Body of pancreas (tissue), 4 donors: ENCODE data around the gene HMHB1.

ENCODE experiments used
- CTCF ChIP-seq, 7 experiments: fragments of 450-650 bp in 4 of 7; fragments of 200-600 bp in 3 of 7; sonication (generic) in 3 of 7; IDR thresholded peaks; one replicate each; pipeline ENCODE4 v1.5.1; 2016 to 2019; ENCODE audit warnings: antibody characterized with exemption in 7 of 7
- POLR2A ChIP-seq, 3 donors: fragments of 450-650 bp; IDR thresholded peaks; one replicate each; pipeline ENCODE4 v1.6.1; 2016; ENCODE audit warnings: antibody characterized with exemption in 3 of 3, mild to moderate bottlenecking in 2 of 3

- TF ChIP-seq CTCF (IDR thresholded peaks at IDR 0.05) (no peak), POLR2A (IDR thresholded peaks at IDR 0.05) (no peak)
These were observed 41.5 kb upstream of the HMHB1 start for GRCh38 chr5:143770450-143770849.
